Ovary (tissue), 9 donors: Measurements from ENCODE around the gene ITPR3. TPM values are rescaled to one million over a fixed set of nuclear protein-coding genes. Genes with fewer than 3 reads are reported as not detected.

Source experiments
- DNase-seq, 5 donors: peaks; one replicate each; pipeline ENCODE4 v3.0.0-alpha.2; 2019 to 2020
- H3K27ac ChIP-seq, 2 donors: fragments of 200-600 bp; one replicate each; pipeline versions ENCODE4 v1.5.1 to v1.8.0; 2019 to 2022
- H3K27me3 ChIP-seq: fragments of 200-600 bp; one replicate; pipeline ENCODE4 v1.8.0; 2022
- H3K36me3 ChIP-seq: fragments of 200-600 bp; sonication (generic); one replicate; pipeline ENCODE4 v1.5.1; 2019
- H3K4me1 ChIP-seq: one replicate; pipeline ENCODE4 v1.8.1; 2013; ENCODE audit warnings: mild to moderate bottlenecking, moderate library complexity; ENCODE audit not compliant: insufficient read depth
- H3K4me3 ChIP-seq: fragments of 200-600 bp; sonication (generic); one replicate; pipeline ENCODE4 v1.5.1; 2017
- H3K9me3 ChIP-seq, 2 donors: fragments of 200-600 bp in 1 of 2; sonication (generic) in 1 of 2; one replicate each; pipeline versions ENCODE4 v1.5.1 to v1.8.1; 2013 to 2019; ENCODE audit warnings: mild to moderate bottlenecking in 1 of 2, moderate library complexity in 1 of 2
- EP300 ChIP-seq: sonication (generic); formaldehyde crosslinking; IDR thresholded peaks from one replicate; pipeline ENCODE4 v1.6.1; 2017; ENCODE audit warnings: antibody characterized with exemption
- POLR2A ChIP-seq: fragments of 450-650 bp; IDR thresholded peaks from one replicate; pipeline ENCODE4 v1.6.1; 2017; ENCODE audit warnings: antibody characterized with exemption, mild to moderate bottlenecking, moderate library complexity
- WGBS, 3 donors: extraction: QIAGEN DNeasy Blood & Tissue Kit in 1 of 3; methylation state at CpG; one replicate each; pipeline versions ENCODE4 v1.1.5 to v1.1.7; 2013 to 2017; 5-methylcytosine and 5-hydroxymethylcytosine counted together
- intact Hi-C, 4 donors: fragments of 100-400 bp; cut with DNase I; formaldehyde crosslinking; loops; one replicate each; pipeline versions ENCODE4 v1.11.0 to v1.15.1; 2022 to 2023
- polyA plus RNA-seq, 2 donors: library from polyadenylated mRNA; stranded (reverse); fragments of 200-250 nt in 1 of 2; fragments of 350-450 nt in 1 of 2; fragmentation: Illumina TruSeq in 1 of 2; extraction: RNeasy Lipid Tissue Mini Kit (QIAGEN cat#74804) in 1 of 2; gene quantifications; one replicate each; pipeline ENCODE4 v1.2.3, GENCODE V29; 2013 to 2014
- total RNA-seq, 7 donors: library from RNA; depleted of rRNA in 2 of 7; stranded (reverse); fragments of >200 nt in 2 of 7; fragmentation: NEBNext Ultra II Directional in 3 of 7; extraction: Animal tissue kit (Norgen Biotek cat#: 25700) in 3 of 7; gene quantifications; one replicate each; pipeline versions ENCODE4 v1.1.0 to v1.2.4, GENCODE V29; 2016 to 2023
- TF ChIP-seq, protein P1 (sequence below), 3 donors: fragments of 450-650 bp in 2 of 3; fragments of 200-600 bp in 1 of 3; IDR thresholded peaks; one replicate each; pipeline versions ENCODE4 v1.5.1 to v1.8.0; 2016 to 2022; ENCODE audit warnings: antibody characterized with exemption in 3 of 3, mild to moderate bottlenecking in 1 of 3
- donor health status: DM: no; HTN: no; CAD: no; lungs with moderate emphysema.
- donor health status: DM: no; HTN: no; CAD: no.
- donor health status: Bipolar disorder and iron deficiency.
- donor health status: DM: yes; HTN: yes; CAD: no.
- donor health status: DM: no; HTN: no; CAD: no.
- donor health status: DM: yes; HTN: yes; CAD: no.

Gene ITPR3
- total and polyA plus RNA-seq, 9 donors, result 3.6 to 31.1 (median 11.7) TPM

- Histone ChIP-seq H3K9me3 (no peaks in the 10 kb centered on the region), H3K27me3 (no peaks in the 10 kb centered on the region), H3K4me3 (no peak overlapping the region), H3K36me3 (no peaks in the 10 kb centered on the region), H3K27ac (no peak overlapping the region), H3K4me1 (no peaks in the 10 kb centered on the region)
- TF ChIP-seq EP300 (no peak), POLR2A (no peak)
- TF ChIP-seq, protein P1, sequence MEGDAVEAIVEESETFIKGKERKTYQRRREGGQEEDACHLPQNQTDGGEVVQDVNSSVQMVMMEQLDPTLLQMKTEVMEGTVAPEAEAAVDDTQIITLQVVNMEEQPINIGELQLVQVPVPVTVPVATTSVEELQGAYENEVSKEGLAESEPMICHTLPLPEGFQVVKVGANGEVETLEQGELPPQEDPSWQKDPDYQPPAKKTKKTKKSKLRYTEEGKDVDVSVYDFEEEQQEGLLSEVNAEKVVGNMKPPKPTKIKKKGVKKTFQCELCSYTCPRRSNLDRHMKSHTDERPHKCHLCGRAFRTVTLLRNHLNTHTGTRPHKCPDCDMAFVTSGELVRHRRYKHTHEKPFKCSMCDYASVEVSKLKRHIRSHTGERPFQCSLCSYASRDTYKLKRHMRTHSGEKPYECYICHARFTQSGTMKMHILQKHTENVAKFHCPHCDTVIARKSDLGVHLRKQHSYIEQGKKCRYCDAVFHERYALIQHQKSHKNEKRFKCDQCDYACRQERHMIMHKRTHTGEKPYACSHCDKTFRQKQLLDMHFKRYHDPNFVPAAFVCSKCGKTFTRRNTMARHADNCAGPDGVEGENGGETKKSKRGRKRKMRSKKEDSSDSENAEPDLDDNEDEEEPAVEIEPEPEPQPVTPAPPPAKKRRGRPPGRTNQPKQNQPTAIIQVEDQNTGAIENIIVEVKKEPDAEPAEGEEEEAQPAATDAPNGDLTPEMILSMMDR (IDR thresholded peaks at IDR 0.05), result no peak
- no peak for DNase-seq
- 89 to 98% (median 94%) methylated on average over 7 to 8 of the region's 8 CpGs for WGBS, 3 donors
- intact Hi-C loops, result no loop called here
Measured at GRCh38 chr6:33733709-33734007, 112.5 kb downstream of the ITPR3 start.

DNA sequence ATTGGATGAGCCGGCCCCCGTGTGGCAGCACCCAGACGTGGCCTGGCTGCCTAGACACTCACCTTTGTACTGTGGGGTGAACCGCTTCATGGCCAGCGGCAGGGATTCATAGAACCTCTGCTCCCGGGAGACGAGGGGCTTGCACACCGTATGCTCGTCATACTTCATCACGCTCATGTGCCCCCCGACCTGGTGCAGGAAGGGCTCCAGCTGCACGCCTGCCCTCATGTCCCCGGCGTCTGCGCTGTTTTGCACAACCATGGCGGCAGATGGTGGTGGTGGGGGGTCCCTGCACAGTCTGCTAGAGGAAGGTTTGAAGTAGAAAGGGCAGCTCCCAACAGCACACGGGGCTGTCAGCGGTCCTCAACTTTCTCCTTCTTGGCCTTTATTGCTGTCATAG, 114.1 kb downstream of the ITPR3 start:
- intact Hi-C loops, result no loop called here
- Histone ChIP-seq H3K4me1 (no peaks in the 10 kb centered on the region), H3K4me3 (no peak overlapping the region), H3K36me3 (no peaks in the 10 kb centered on the region), H3K27ac (no peak overlapping the region), H3K9me3 (no peaks in the 10 kb centered on the region), H3K27me3 (no peaks in the 10 kb centered on the region)
- no peak for DNase-seq
- 85 to 91% (median 90%) methylated on average over 18 of the region's 18 CpGs for WGBS, 3 donors
- TF ChIP-seq, protein P1 (IDR thresholded peaks at IDR 0.05), result no peak
- TF ChIP-seq EP300, result no peak

- no peak overlapping the region for H3K4me3 ChIP-seq
- DNase-seq, result no peak
- no peaks in the 10 kb centered on the region for H3K27me3 ChIP-seq
- H3K27ac ChIP-seq, result no peak overlapping the region
- no peaks in the 10 kb centered on the region for H3K36me3 ChIP-seq
- WGBS, 3 donors, result 78 to 88% (median 81%) methylated on average over 15 of the region's 15 CpGs
- TF ChIP-seq, protein P1 (IDR thresholded peaks at IDR 0.05), result no peak
- TF ChIP-seq EP300, result no peak
- TF ChIP-seq POLR2A, result no peak
- intact Hi-C loops, result no loop called here
- no peaks in the 10 kb centered on the region for H3K4me1 ChIP-seq
- H3K9me3 ChIP-seq, result no peaks in the 10 kb centered on the region
Measured at GRCh38 chr6:33737267-33738026, 116.3 kb downstream of the ITPR3 start.

DNA sequence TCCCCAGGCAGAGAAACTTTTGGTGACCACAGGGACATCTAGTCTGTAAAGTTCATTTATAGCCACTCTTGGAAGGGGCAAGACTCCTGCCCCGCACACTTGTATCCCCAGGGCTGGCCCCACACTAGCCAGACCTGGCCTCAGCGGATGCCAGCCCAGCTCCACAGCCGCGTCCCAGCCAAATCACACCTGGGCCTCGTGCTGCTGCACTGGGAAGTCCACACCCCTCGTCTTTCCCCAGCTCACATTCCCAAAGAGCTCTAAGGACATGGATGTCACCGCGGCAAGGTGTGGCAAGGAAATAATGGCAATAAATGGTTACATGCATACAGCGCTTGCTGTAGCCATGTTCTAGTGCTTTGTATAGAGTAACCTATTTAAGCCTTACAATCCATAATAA, 117.0 kb downstream of the ITPR3 start:
- Histone ChIP-seq H3K36me3 (no peaks in the 10 kb centered on the region), H3K27me3 (no peaks in the 10 kb centered on the region), H3K9me3 (no peaks in the 10 kb centered on the region), H3K4me1 (peaks cover 2% of the 10 kb centered on the region), H3K4me3 (no peak overlapping the region), H3K27ac (no peak overlapping the region)
- intact Hi-C loops, result no loop called here
- WGBS, 3 donors, result 86 to 95% (median 88%) methylated on average over 9 of the region's 9 CpGs
- no peak for DNase-seq
- TF ChIP-seq POLR2A (no peak), EP300 (no peak)
- TF ChIP-seq, protein P1 (IDR thresholded peaks at IDR 0.05), result no peak
